ENCODE results near the gene OR6C76. TPM values are rescaled to one million over a fixed set of nuclear protein-coding genes. Genes with fewer than 3 reads are reported as not detected.

OR6C76 gene
- not detected for total RNA-seq
- polyA plus RNA-seq: not detected
- long read RNA-seq, donor 1: 0 reads
- long read RNA-seq, donor 2: 0 reads
- long read RNA-seq, donor 3: 0 reads

DNA sequence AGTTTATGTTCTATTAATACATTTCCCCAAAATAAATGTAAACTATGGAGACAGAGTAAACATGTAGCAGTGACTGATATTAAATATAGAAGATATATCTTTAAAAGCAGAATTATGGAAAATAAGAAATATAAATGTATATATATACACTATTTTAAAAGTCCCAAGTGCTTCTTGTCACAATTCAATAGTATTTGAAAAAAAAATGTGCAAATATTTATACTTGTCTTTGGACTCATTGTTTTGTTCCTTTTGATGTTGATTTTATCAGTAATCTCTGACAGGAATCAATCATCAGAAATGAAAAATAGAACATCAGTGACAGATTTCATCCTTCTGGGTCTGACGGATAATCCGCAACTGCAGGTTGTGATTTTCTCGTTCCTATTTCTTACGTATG is at the start of gene OR6C76:
Gene OR6C76, plus strand, starts transcription at position 301 of the 400 bp plus-strand sequence. Its CDS starts 0 bp downstream, at position 301.
- TF ChIP-seq EP300 (IDR thresholded peaks at IDR 0.05): no peak
- TF ChIP-seq, protein P1, sequence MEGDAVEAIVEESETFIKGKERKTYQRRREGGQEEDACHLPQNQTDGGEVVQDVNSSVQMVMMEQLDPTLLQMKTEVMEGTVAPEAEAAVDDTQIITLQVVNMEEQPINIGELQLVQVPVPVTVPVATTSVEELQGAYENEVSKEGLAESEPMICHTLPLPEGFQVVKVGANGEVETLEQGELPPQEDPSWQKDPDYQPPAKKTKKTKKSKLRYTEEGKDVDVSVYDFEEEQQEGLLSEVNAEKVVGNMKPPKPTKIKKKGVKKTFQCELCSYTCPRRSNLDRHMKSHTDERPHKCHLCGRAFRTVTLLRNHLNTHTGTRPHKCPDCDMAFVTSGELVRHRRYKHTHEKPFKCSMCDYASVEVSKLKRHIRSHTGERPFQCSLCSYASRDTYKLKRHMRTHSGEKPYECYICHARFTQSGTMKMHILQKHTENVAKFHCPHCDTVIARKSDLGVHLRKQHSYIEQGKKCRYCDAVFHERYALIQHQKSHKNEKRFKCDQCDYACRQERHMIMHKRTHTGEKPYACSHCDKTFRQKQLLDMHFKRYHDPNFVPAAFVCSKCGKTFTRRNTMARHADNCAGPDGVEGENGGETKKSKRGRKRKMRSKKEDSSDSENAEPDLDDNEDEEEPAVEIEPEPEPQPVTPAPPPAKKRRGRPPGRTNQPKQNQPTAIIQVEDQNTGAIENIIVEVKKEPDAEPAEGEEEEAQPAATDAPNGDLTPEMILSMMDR (IDR thresholded peaks at IDR 0.05): no peak
- no peak for TF ChIP-seq POLR2A (IDR thresholded peaks at IDR 0.05)
- no peak within 1 kb of the TSS for H3K4me3 ChIP-seq
- H3K9me3 ChIP-seq: no peaks in the 10 kb centered on the region
- intact Hi-C loops (cut with DNase I): no loop called here
- H3K27ac ChIP-seq: no peak within 1 kb of the TSS
- 90 to 94% (median 94%) methylated on average over 4 of the region's 4 CpGs for WGBS, 3 donors
- no peaks in the 10 kb centered on the region for H3K27me3 ChIP-seq
- H3K36me3 ChIP-seq: no peaks in the 10 kb centered on the region
- no peaks in the 10 kb centered on the region for H3K4me1 ChIP-seq (ENCODE audit: insufficient read depth)
- DNase-seq: no peak

DNA sequence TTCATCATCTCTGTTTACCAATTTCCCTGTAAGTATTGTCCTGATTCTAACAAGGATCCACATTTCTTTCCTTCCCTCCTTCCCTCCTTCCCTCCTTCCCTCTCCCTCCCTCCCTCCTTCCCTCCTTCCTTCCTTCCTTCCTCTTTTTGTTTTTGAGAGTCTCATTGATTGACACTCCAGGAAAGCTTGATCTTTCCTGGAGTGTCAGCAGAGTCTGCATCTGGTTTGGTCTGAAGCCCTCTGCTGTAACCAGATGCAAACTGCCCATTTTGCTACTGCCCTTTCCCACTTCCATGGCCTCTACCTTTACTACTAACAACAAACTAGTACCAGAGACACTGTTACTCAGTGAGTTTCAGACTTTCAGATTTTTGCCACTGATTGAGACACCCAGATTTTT is 40.2 kb upstream of the OR6C76 start:
- Histone ChIP-seq H3K9me3 (no peaks in the 10 kb centered on the region), H3K36me3 (no peaks in the 10 kb centered on the region), H3K4me1 (ENCODE audit: insufficient read depth) (no peaks in the 10 kb centered on the region), H3K27ac (no peak overlapping the region), H3K4me3 (no peak overlapping the region), H3K27me3 (no peaks in the 10 kb centered on the region)
- intact Hi-C loops (cut with DNase I): no loop called here
- DNase-seq: no peak
- TF ChIP-seq EP300 (IDR thresholded peaks at IDR 0.05) (no peak), POLR2A (IDR thresholded peaks at IDR 0.05) (no peak)
- TF ChIP-seq, protein P1 (IDR thresholded peaks at IDR 0.05): no peak

DNA sequence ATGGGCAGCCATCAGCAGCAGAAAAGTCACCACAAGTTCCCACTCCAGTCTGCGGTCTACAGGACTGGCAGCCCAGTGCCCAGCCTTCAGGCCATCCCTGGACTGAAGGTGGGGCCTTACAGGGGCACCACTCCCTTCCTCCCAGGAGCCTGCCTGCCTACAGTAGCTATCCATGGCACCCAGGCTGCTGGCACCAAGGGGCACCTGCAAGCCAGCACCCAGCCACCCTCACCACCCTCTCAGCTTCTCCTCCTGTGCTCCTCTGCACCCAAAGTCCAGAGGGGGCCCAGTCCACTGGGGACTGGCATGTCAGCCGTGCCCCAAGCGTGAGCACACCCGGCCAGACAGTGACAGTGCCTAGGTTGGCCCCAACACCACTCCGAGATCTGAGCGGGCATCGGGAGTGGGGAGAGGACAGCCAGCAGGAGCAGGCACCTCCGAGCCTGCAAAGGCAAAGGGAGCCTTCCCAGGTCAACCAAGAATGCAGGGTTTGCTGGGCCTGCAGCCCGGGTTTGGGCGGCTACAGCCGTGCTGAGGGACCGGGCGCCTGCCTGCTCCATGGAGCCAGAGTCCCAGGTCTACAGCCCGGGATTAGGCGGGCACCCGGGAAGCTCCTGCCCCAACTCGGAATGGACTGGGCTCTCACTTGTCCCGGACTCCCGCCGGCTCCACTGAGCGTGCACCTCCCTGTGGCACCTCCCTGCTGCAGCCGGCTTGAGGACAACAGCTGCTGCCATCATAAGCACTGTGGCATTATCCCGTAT is 33.8 kb upstream of the OR6C76 start:
- Histone ChIP-seq H3K36me3 (no peaks in the 10 kb centered on the region), H3K27me3 (no peaks in the 10 kb centered on the region), H3K27ac (no peak overlapping the region), H3K4me1 (ENCODE audit: insufficient read depth) (no peaks in the 10 kb centered on the region), H3K4me3 (no peak overlapping the region), H3K9me3 (no peaks in the 10 kb centered on the region)
- DNase-seq: no peak
- WGBS, 3 donors: 85 to 93% (median 87%) methylated on average over 17 to 23 of the region's 23 CpGs
- TF ChIP-seq POLR2A (IDR thresholded peaks at IDR 0.05) (no peak), EP300 (IDR thresholded peaks at IDR 0.05) (no peak)
- TF ChIP-seq, protein P1 (IDR thresholded peaks at IDR 0.05): no peak
- intact Hi-C loops (cut with DNase I): no loop called here

DNA sequence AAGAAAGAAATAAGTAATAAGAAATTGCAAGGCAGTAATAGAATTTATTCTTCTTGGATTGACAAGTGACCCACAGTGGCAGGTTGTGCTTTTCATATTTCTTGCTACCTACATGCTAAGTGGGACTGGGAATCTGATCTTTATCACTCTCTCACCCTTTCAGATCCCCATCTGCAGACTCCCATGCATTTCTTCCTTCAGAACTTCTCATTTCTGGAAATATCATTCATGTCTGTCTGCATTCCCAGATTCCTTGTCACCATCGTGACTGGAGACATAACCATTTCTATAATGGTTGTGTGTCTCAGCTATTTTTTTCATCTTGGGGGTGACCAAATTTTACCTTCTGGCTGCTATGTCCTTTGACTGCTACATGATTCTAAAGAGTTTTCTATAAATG is 29.7 kb upstream of the OR6C76 start:
- intact Hi-C loops (cut with DNase I): no loop called here
- H3K27me3 ChIP-seq: no peaks in the 10 kb centered on the region
- 73 to 85% (median 80%) methylated on average over 1 of the region's 1 CpG for WGBS, 3 donors
- no peak overlapping the region for H3K4me3 ChIP-seq
- no peak overlapping the region for H3K27ac ChIP-seq
- no peak for TF ChIP-seq EP300 (IDR thresholded peaks at IDR 0.05)
- no peak for TF ChIP-seq POLR2A (IDR thresholded peaks at IDR 0.05)
- TF ChIP-seq, protein P1 (IDR thresholded peaks at IDR 0.05): no peak
- no peaks in the 10 kb centered on the region for H3K4me1 ChIP-seq (ENCODE audit: insufficient read depth)
- no peaks in the 10 kb centered on the region for H3K36me3 ChIP-seq
- no peak for DNase-seq
- H3K9me3 ChIP-seq: no peaks in the 10 kb centered on the region
